HUES64 (cell line): ENCODE measurements around the gene FGF11.

ENCODE experiments used
- H3K27ac ChIP-seq: 2 replicates; pipeline ENCODE4 v1.7.0; 2013; ENCODE audit warnings: low read depth, low read length, inconsistent platforms
- H3K27me3 ChIP-seq: 2 replicates; pipeline ENCODE4 v1.6.1; 2013; ENCODE audit warnings: mild to moderate bottlenecking, low read length; ENCODE audit not compliant: insufficient read depth
- H3K36me3 ChIP-seq: 2 replicates; pipeline ENCODE4 v1.6.1; 2013; ENCODE audit warnings: mild to moderate bottlenecking, low read length; ENCODE audit not compliant: insufficient read depth
- H3K4me1 ChIP-seq: 2 replicates; pipeline ENCODE4 v1.6.1; 2013; ENCODE audit warnings: mild to moderate bottlenecking, low read length, moderate library complexity; ENCODE audit not compliant: insufficient read depth
- H3K4me3 ChIP-seq: 2 replicates; pipeline ENCODE4 v1.5.1; 2013; ENCODE audit warnings: mild to moderate bottlenecking, low read length, moderate library complexity
- H3K9ac ChIP-seq: 2 replicates; pipeline ENCODE4 v1.6.1; 2013; ENCODE audit warnings: mild to moderate bottlenecking, low read depth, low read length
- H3K9me3 ChIP-seq: 2 replicates; pipeline ENCODE4 v1.6.1; 2013; ENCODE audit warnings: low read depth, low read length; ENCODE audit not compliant: insufficient read depth
- WGBS: fragments of 150-250, 120-280 bp; methylation state at CpG from one replicate; pipeline ENCODE4 v1.1.7; 2013; ENCODE audit warnings: missing lambda C conversion rate; 5-methylcytosine and 5-hydroxymethylcytosine counted together

FGF11 gene

DNA sequence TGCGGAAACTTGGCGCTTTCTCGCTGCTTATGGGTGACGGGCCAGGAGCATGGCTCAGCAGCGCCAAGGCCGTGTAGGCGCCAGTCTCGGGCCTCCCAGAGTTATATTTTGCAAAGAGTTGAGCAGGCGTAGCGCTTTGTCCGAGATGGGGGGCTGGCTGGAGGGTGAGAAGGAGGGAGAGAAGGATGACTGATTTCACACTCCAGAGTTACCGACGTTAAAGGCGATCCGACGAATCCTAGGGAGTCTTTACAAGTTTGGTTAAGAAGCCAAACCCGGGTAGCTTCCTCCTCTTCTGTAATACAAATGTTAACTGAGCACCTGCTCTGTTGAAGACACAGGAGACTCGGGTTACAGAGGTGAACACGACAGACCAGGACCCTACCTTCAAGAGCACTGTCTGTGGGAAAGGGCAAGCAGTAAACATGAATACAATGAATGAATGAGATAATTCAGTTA lies 45.6 kb downstream of the FGF11 start:
- peaks cover 9% of the 10 kb centered on the region; the same call in 1 of the 2 replicates for H3K4me1 ChIP-seq
- H3K36me3 ChIP-seq: peaks cover 8% of the 10 kb centered on the region
- peak overlapping the region; percentile 98; the same call in 1 of the 2 replicates for H3K27ac ChIP-seq
- no peaks in the 10 kb centered on the region for H3K27me3 ChIP-seq
- H3K4me3 ChIP-seq: peak overlapping the region; percentile 72
- peak overlapping the region; percentile 64 for H3K9ac ChIP-seq
- WGBS: under 1% methylated on average over 19 of the region's 19 CpGs
- no peaks in the 10 kb centered on the region for H3K9me3 ChIP-seq

DNA sequence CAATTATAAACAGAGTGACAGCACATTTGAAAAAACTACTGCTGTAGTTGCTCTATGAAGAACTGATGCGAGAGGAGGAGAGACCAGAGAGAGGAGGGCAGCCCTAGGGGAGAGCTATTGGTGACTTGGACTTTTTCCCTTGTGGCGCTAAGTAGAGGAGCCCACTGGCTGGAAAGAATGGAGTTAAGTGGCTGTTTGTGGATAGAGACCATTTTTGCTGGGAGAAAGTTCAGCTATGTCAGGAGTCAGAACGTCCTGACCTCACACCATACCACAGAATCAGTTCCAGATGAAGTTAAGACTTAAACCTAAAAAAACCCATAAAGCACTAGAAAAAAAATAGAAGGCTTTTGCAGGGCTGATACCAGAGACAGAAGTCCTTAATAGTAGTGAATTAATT lies 46.9 kb downstream of the FGF11 start:
- H3K4me1 ChIP-seq: peaks cover 7% of the 10 kb centered on the region; the same call in 1 of the 2 replicates

DNA sequence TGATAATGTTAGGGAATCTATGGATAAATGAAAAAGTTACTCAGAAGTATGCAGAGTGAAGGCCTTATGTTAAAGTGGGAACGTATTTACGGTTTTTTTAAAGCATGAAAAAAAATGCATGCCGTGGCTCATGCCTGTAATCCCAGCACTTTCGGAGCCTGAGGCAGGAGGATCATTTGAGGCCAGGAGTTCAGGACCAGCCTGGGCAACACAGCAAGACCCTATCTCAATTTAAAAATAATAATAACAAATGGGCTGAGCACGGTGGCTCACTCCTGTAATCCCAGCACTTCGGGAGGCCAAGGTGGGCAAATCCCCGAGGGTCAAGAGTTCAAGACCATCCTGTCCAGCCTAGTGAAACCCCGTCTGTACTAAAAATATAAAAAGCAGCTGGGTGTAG lies 50.8 kb downstream of the FGF11 start:
- Histone ChIP-seq H3K4me3 (no peak overlapping the region), H3K36me3 (peaks cover 16% of the 10 kb centered on the region), H3K4me1 (peaks cover 7% of the 10 kb centered on the region; the same call in 1 of the 2 replicates), H3K9me3 (no peaks in the 10 kb centered on the region), H3K27ac (no peak overlapping the region), H3K27me3 (no peaks in the 10 kb centered on the region), H3K9ac (no peak overlapping the region)
- WGBS: 92% methylated on average over 8 of the region's 8 CpGs

More for the DNA sequence above, 46.9 kb downstream of the FGF11 start:
- no peak overlapping the region for H3K9ac ChIP-seq
- peaks cover 12% of the 10 kb centered on the region for H3K36me3 ChIP-seq
- peak overlapping the region; percentile 72 for H3K4me3 ChIP-seq
- H3K27me3 ChIP-seq: no peaks in the 10 kb centered on the region
- WGBS: 85% methylated on average over 3 of the region's 3 CpGs
- no peak overlapping the region for H3K27ac ChIP-seq
- no peaks in the 10 kb centered on the region for H3K9me3 ChIP-seq

DNA sequence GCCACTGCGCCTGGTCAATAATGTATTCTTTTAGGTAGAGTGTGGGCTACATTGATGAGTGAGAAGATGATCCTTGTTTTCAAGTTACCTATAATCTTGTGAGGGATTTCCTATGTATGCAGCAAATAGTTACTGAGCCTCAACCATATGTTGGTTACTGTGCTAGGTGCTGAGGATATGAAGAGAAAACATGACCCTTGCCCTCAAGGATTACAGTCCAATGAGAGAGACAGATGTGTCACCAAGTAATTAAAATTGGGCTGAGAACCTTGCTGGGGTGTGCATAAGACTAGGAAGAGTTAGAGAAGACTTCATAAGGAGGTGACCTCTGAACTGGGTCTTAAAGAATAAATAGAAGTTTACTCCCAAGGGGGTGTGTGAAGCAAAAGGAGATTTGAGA lies 52.3 kb downstream of the FGF11 start:
- 100% methylated on average over 1 of the region's 1 CpG for WGBS
- Histone ChIP-seq H3K9me3 (no peaks in the 10 kb centered on the region), H3K27me3 (no peaks in the 10 kb centered on the region), H3K9ac (no peak overlapping the region), H3K36me3 (peaks cover 30% of the 10 kb centered on the region), H3K4me1 (peaks cover 2% of the 10 kb centered on the region; the same call in 1 of the 2 replicates), H3K27ac (no peak overlapping the region), H3K4me3 (no peak overlapping the region)

DNA sequence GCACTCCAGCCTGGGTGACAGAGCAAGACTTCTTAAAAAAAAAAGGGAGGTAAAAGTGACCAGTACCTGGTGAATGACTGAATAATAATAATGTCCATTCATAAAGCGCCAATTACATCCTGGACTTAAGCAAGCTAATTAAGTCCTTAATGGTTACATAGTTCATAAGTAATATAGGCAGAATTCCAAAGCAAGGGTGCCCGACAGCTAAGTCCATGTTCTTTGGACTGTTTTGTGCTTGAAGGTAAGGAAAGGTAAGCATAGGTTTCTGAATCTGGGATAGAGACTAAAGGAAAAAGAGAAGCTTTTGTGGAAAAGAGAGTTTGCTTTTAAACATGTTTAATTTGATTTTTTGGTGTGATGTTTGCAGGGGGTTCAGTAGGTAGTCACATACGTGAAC lies 54.6 kb downstream of the FGF11 start:
- H3K36me3 ChIP-seq: peaks cover 53% of the 10 kb centered on the region
- WGBS: 91% methylated on average over 3 of the region's 3 CpGs
- no peaks in the 10 kb centered on the region for H3K9me3 ChIP-seq

More for the DNA sequence above, 54.6 kb downstream of the FGF11 start:
- Histone ChIP-seq H3K27me3 (no peaks in the 10 kb centered on the region), H3K4me1 (no peaks in the 10 kb centered on the region), H3K27ac (no peak overlapping the region), H3K4me3 (no peak overlapping the region), H3K9ac (no peak overlapping the region)
